ENCODE measurements around the gene CPT1A. TPM values are rescaled to one million over a fixed set of nuclear protein-coding genes. Genes with fewer than 3 reads are reported as not detected.

Gene CPT1A
- total RNA-seq, 1 donor from 2014 or later: 0.54 TPM

DNA sequence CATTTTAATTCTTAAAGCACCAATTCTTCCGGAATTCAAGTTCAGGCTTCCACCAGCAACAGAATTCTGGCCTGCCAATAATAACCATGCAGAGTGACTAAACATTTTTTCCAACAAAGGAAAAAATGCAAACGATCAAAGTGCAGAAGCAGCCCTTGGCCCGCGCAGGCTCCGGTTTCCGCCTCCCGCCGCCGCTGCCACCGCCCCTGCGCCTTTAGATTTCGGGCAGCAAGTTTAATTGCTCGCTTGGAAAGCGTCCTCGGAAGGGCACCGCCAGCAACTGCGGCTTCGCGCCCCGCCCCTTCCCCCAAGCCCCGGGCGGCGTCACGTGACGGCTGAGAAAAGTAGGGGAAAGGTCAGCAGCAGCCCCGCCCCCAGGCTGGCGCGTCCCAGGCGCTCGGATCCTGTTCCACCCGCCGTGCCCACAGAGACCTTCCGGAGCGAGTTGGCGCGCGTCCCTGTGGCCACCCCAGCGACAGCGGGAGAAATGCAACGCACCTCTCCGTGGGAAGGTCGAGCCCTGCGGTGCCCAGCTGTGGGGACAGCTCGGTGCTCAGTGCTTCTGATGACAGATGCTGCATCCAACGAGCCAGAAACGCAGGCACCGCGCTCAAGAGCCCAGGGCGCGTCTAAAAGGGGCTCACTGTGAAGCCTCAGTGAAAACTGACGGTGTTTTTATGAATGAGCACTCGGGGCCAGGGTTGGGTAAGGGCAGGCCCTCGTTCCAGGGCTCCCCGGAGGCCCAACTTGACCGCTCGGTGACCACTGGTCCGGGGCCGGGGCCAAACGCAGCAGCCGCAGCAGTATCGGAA lies 2.5 kb downstream of the CPT1A start:
- peak overlapping the region; percentile 72 for H3K4me3 Mint-ChIP-seq
- peak; percentile 93 for DNase-seq (ENCODE audit: low read depth, low spot score)
- H3K9me3 Mint-ChIP-seq: no peaks in the 10 kb centered on the region
- TF ChIP-seq, protein P1, sequence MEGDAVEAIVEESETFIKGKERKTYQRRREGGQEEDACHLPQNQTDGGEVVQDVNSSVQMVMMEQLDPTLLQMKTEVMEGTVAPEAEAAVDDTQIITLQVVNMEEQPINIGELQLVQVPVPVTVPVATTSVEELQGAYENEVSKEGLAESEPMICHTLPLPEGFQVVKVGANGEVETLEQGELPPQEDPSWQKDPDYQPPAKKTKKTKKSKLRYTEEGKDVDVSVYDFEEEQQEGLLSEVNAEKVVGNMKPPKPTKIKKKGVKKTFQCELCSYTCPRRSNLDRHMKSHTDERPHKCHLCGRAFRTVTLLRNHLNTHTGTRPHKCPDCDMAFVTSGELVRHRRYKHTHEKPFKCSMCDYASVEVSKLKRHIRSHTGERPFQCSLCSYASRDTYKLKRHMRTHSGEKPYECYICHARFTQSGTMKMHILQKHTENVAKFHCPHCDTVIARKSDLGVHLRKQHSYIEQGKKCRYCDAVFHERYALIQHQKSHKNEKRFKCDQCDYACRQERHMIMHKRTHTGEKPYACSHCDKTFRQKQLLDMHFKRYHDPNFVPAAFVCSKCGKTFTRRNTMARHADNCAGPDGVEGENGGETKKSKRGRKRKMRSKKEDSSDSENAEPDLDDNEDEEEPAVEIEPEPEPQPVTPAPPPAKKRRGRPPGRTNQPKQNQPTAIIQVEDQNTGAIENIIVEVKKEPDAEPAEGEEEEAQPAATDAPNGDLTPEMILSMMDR (conservative IDR thresholded peaks at IDR 0.05): no peak
- peaks cover 25% of the 10 kb centered on the region for H3K4me1 Mint-ChIP-seq
- no peaks in the 10 kb centered on the region for H3K36me3 Mint-ChIP-seq (ENCODE audit: low read depth)
- H3K27me3 Mint-ChIP-seq (ENCODE audit: low read depth): peaks cover 81% of the 10 kb centered on the region
- H3K27ac Mint-ChIP-seq (ENCODE audit: unreplicated experiment): peak overlapping the region; percentile 35

DNA sequence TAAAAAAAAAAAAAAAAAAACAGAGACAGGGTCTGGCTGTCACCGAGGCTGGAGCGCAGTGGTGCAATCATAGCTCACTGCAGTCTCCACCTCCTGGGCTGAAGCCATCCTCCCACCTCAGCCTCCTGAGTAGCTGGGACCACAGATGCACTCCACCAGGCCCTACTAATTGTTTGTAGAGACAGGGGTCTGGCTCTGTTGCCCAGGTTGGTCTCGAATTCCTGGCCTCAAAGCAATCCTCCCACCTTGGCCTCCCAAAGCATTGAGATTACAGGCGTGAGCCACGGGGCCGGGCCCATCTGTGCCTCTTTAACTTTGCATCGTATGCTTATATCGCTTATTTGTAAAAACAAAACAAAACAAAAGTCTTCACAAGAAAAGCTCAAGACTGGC lies 3.1 kb downstream of the CPT1A start:
- H3K27me3 Mint-ChIP-seq (ENCODE audit: low read depth): peaks cover 78% of the 10 kb centered on the region
- H3K27ac Mint-ChIP-seq (ENCODE audit: unreplicated experiment): no peak overlapping the region
- no peak for DNase-seq (ENCODE audit: low read depth, low spot score)
- no peaks in the 10 kb centered on the region for H3K36me3 Mint-ChIP-seq (ENCODE audit: low read depth)
- H3K4me1 Mint-ChIP-seq: peaks cover 25% of the 10 kb centered on the region
- H3K9me3 Mint-ChIP-seq: no peaks in the 10 kb centered on the region
- peak overlapping the region; percentile 72 for H3K4me3 Mint-ChIP-seq
- TF ChIP-seq, protein P1 (conservative IDR thresholded peaks at IDR 0.05): no peak

DNA sequence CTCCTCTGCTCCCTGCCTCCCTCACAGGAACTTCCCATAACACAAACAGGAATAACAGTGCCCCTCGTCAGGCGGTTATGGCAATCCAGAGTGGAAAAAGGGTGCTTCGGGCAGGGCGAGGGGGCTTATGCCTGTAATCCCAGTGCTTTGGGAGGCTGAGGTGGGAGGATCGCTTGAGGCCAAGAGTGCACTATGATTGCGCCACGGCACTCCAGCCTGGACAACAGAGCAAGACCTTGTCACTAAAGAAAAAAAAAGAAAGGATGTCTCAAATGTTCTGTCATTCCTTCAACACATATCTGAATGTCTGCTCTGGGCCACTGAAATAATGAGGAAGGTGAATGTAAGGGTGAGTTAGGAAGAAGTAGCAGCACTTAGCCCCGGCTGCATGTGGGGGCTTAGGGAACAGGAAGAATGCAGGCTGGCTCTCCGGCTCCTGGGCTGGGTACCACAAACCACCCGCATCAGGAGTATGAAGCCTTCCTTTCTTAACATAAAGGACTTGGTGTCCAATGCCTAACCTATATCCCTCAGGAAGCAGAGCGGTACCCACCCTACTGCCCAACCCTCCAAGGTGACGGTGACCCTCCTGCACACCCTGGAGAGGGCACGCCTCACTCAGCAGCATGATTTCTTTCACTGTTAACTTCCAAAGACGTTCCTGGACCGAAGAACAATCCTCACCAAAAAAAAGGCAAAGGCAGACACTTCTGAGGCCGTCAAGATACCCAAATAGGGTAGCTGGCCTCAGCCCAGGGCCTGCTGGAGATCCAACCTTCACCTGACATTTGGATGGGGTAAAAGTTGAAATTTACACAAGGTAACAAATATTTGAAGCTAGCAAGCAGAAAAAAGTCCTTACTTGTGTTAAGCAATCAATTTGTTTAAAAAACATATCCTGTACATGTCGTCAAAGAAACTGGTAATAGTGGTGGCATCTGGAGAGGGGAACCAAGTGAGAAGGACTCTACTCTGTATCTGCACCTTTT lies 3.8 kb downstream of the CPT1A start:
- Mint-ChIP-seq H3K27ac (ENCODE audit: unreplicated experiment) (no peak overlapping the region), H3K27me3 (ENCODE audit: low read depth) (peaks cover 72% of the 10 kb centered on the region), H3K9me3 (no peaks in the 10 kb centered on the region), H3K4me1 (peaks cover 23% of the 10 kb centered on the region), H3K4me3 (peak overlapping the region; percentile 20), H3K36me3 (ENCODE audit: low read depth) (no peaks in the 10 kb centered on the region)
- no peak for DNase-seq (ENCODE audit: low read depth, low spot score)
- TF ChIP-seq, protein P1 (conservative IDR thresholded peaks at IDR 0.05): no peak

DNA sequence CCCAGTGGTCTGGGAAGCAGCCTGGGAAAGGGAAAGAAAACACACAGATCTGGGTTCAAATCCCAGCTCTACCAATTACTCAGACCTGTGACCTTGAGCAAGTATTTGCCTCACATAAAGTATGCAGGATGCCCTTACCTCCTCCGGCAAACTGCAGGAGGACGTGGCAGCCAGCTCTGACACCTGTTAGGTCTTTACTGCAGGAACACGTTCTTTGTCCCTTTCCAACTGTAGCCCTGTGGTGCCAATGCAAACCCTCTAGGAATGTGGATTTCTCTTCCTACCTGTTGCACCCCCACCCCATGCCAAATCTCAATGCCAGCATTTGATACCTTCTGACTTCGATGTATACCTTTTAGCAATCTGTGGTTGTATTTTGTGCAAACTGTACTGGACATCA lies 6.0 kb downstream of the CPT1A start:
- no peak overlapping the region for H3K27ac Mint-ChIP-seq (ENCODE audit: unreplicated experiment)
- TF ChIP-seq, protein P1 (conservative IDR thresholded peaks at IDR 0.05): no peak
- H3K4me3 Mint-ChIP-seq: no peak overlapping the region
- DNase-seq (ENCODE audit: low read depth, low spot score): no peak
- no peaks in the 10 kb centered on the region for H3K9me3 Mint-ChIP-seq
- H3K27me3 Mint-ChIP-seq (ENCODE audit: low read depth): peaks cover 66% of the 10 kb centered on the region
- H3K36me3 Mint-ChIP-seq (ENCODE audit: low read depth): no peaks in the 10 kb centered on the region
- H3K4me1 Mint-ChIP-seq: peaks cover 21% of the 10 kb centered on the region

DNA sequence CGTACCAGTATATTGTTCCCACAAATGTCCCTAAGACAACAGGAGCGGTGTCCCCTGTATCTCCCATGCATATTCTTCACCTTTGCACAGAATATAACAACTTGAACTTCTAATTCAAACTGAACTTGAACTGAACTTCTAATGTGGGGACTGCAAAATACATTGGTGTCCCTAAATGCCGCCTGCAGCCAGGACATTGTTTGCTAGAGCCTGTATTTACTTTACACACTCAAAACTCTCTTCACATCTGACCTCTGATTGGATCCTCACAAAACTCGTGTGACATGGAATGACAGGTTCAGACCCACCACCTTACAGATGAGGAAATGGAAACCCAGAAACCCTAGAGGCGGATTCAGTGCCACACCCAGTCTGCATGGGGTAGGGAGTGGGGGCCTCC lies 6.4 kb downstream of the CPT1A start:
- H3K4me1 Mint-ChIP-seq: peaks cover 18% of the 10 kb centered on the region
- DNase-seq (ENCODE audit: low read depth, low spot score): no peak
- no peaks in the 10 kb centered on the region for H3K36me3 Mint-ChIP-seq (ENCODE audit: low read depth)
- TF ChIP-seq, protein P1 (conservative IDR thresholded peaks at IDR 0.05): no peak
- no peak overlapping the region for H3K4me3 Mint-ChIP-seq
- no peaks in the 10 kb centered on the region for H3K9me3 Mint-ChIP-seq
- H3K27me3 Mint-ChIP-seq (ENCODE audit: low read depth): peaks cover 66% of the 10 kb centered on the region
- no peak overlapping the region for H3K27ac Mint-ChIP-seq (ENCODE audit: unreplicated experiment)

Data from neural crest cell (in vitro differentiated cells).